ENCODE measurements around the gene ANKRD1.
A peak's percentile ranks its signal among the peaks of the same experiment; 100 is the strongest.

The ANKRD1 gene

DNA sequence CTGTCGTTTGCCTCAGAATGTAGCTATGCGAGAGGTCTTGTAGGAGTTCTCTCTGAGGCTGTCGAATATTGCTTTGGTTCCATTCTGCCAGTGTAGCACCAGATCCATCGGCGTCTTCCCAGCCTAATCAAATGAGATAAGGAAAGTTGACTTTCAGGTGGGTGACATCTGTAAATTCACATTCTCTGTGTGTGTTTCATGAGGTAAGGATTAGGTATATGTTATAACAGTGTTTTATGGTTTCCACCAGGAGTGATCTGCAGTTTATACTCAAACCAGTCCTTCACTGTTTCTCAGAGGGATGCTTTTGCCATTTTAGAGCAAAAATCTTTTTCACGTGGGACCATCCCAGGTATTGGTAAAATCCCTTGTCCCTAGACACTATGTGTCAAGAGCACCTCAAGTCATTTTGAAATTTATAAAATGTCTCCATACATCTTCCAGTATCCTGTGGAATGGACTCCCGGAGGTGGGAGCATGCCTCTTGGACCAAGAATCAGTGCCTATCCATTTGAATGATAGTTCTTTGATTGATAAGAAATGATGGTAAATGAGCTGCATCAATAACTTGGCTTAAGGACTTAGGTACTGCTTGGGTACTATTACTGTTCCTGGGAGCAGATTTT, 7.9 kb downstream of the ANKRD1 start:
- WGBS (ENCODE audit: extremely low coverage, insufficient coverage, low lambda C conversion rate), result no CpG with 5 or more reads among the region's 7 CpGs
- no peak overlapping the region for H2BK5ac ChIP-seq (ENCODE audit: low read length)
- no peak overlapping the region for H2AK5ac ChIP-seq (ENCODE audit: low read length)
- no peak overlapping the region for H3K23ac ChIP-seq (ENCODE audit: low read length)
- H3K9ac ChIP-seq (ENCODE audit: low read length), result no peak overlapping the region
- no peak overlapping the region for H2BK15ac ChIP-seq (replicated peaks; ENCODE audit: low read depth)
- H3K18ac ChIP-seq (ENCODE audit: low read length), result no peak overlapping the region
- no peak overlapping the region for H3K4ac ChIP-seq (ENCODE audit: low read depth, low read length)
- H3K4me2 ChIP-seq (ENCODE audit: low read length), result no peak overlapping the region
- no peak overlapping the region for H2BK120ac ChIP-seq (ENCODE audit: low read depth, low read length)
- H3K36me3 ChIP-seq (ENCODE audit: control insufficient read depth, insufficient read depth, low read length), result no peaks in the 10 kb centered on the region
- no peak overlapping the region for H3K27ac ChIP-seq (ENCODE audit: low read depth, low read length)
- H3K79me1 ChIP-seq (ENCODE audit: low read length), result no peaks in the 10 kb centered on the region
- no peak overlapping the region for H3K4me3 ChIP-seq (ENCODE audit: low read length)
- H3K56ac ChIP-seq (ENCODE audit: low read length), result no peak overlapping the region
- H3K4me1 ChIP-seq (ENCODE audit: control insufficient read depth, low read depth, low read length), result peaks cover 3% of the 10 kb centered on the region
- no peak overlapping the region for H4K8ac ChIP-seq (ENCODE audit: low read depth, low read length)
- peak; percentile 53 for DNase-seq
- H3K27me3 ChIP-seq (ENCODE audit: insufficient read depth, low read length, poor library complexity), result peaks cover 1% of the 10 kb centered on the region
- H3K79me2 ChIP-seq (ENCODE audit: control insufficient read depth, insufficient read depth, low read length), result no peaks in the 10 kb centered on the region
- no peak overlapping the region for H4K5ac ChIP-seq (ENCODE audit: low read length)

DNA sequence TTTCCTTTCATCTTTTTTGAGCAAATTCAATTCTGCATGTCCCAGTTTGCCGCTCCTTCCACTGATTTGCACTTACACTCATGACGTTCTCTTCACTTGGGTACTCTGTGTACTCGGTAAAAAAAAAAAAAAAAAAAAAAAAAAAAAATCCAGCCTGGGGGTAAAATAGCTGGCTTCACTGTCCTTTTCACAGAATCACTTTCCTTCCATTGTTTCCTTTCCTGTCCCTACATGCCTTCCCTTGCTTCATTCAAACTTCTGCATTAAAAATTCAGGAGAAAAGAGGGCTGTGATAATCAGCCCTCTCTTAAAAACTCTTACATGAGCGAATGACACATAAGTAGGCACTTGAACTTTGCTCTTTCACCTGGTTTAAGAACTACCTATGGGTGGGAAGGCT, 8.7 kb downstream of the ANKRD1 start:
- Histone ChIP-seq H3K79me2 (ENCODE audit: control insufficient read depth, insufficient read depth, low read length) (no peaks in the 10 kb centered on the region), H4K8ac (ENCODE audit: low read depth, low read length) (no peak overlapping the region), H3K27me3 (ENCODE audit: insufficient read depth, low read length, poor library complexity) (peaks cover 1% of the 10 kb centered on the region), H3K4me3 (ENCODE audit: low read length) (no peak overlapping the region), H3K4me2 (ENCODE audit: low read length) (no peak overlapping the region), H3K56ac (ENCODE audit: low read length) (no peak overlapping the region), H3K79me1 (ENCODE audit: low read length) (no peaks in the 10 kb centered on the region), H3K4ac (ENCODE audit: low read depth, low read length) (no peak overlapping the region), H3K36me3 (ENCODE audit: control insufficient read depth, insufficient read depth, low read length) (no peaks in the 10 kb centered on the region), H3K4me1 (ENCODE audit: control insufficient read depth, low read depth, low read length) (peaks cover 2% of the 10 kb centered on the region), H3K27ac (ENCODE audit: low read depth, low read length) (no peak overlapping the region), H2BK15ac (replicated peaks; ENCODE audit: low read depth) (no peak overlapping the region), H4K5ac (ENCODE audit: low read length) (no peak overlapping the region), H3K18ac (ENCODE audit: low read length) (no peak overlapping the region), H2AK5ac (ENCODE audit: low read length) (no peak overlapping the region), H3K9ac (ENCODE audit: low read length) (no peak overlapping the region), H2BK120ac (ENCODE audit: low read depth, low read length) (no peak overlapping the region), H2BK5ac (ENCODE audit: low read length) (no peak overlapping the region), H3K23ac (ENCODE audit: low read length) (no peak overlapping the region)
- WGBS (ENCODE audit: extremely low coverage, insufficient coverage, low lambda C conversion rate), result no CpG with 5 or more reads among the region's 4 CpGs
- DNase-seq, result peak; percentile 63

DNA sequence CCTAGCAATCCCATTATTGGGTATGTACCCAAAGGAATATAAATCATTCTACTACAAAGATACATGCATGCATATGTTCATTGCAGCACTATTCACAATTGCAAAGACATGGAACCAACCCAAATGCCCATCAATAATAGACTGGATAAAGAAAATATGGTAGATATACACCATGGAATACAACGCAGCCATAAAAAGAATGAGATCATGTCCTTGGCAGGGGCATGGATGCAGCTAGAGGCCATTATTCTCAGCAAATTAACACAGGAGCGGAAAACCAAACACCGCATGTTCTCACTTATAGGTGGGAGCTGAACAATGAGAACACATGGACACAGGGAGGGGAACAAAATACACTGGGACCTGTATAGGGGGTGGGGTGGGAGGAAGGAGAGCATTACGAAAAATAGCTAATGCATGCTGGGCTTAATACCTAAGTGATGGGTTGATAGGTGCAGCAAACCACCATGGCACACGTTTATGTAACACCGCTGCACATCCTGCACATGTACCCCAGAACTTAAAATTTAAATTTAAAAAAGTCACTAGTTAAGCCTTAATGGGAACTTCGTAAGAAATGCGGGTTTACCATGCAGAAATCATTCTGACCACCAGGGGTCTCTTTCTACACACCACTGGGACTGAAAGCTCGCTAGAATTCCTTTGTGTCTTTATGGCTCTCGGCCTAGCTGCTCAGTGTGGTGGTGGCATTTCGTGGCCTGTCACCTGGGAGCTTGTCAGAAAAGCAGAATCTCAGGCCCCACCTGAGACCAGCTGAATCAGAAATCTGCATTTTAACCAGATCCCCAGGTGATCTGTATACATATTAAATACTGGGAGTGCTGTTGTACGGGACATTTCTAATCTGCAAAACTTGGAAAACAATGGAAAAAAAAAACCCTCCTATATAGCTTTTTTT, 9.5 kb downstream of the ANKRD1 start:
- peak; percentile 95 for DNase-seq
- H3K56ac ChIP-seq (ENCODE audit: low read length), result no peak overlapping the region
- no peaks in the 10 kb centered on the region for H3K79me2 ChIP-seq (ENCODE audit: control insufficient read depth, insufficient read depth, low read length)
- H3K18ac ChIP-seq (ENCODE audit: low read length), result no peak overlapping the region
- H3K9ac ChIP-seq (ENCODE audit: low read length), result no peak overlapping the region
- H2BK120ac ChIP-seq (ENCODE audit: low read depth, low read length), result no peak overlapping the region
- no CpG with 5 or more reads among the region's 12 CpGs for WGBS (ENCODE audit: extremely low coverage, insufficient coverage, low lambda C conversion rate)
- no peak overlapping the region for H4K5ac ChIP-seq (ENCODE audit: low read length)
- H3K27me3 ChIP-seq (ENCODE audit: insufficient read depth, low read length, poor library complexity), result peaks cover under 1% of the 10 kb centered on the region
- H3K27ac ChIP-seq (ENCODE audit: low read depth, low read length), result no peak overlapping the region
- no peak overlapping the region for H3K4me3 ChIP-seq (ENCODE audit: low read length)
- H3K4me1 ChIP-seq (ENCODE audit: control insufficient read depth, low read depth, low read length), result no peaks in the 10 kb centered on the region
- no peaks in the 10 kb centered on the region for H3K79me1 ChIP-seq (ENCODE audit: low read length)
- no peak overlapping the region for H4K8ac ChIP-seq (ENCODE audit: low read depth, low read length)
- no peak overlapping the region for H2BK5ac ChIP-seq (ENCODE audit: low read length)
- no peak overlapping the region for H3K4ac ChIP-seq (ENCODE audit: low read depth, low read length)
- H2AK5ac ChIP-seq (ENCODE audit: low read length), result no peak overlapping the region
- H3K4me2 ChIP-seq (ENCODE audit: low read length), result no peak overlapping the region
- H2BK15ac ChIP-seq (replicated peaks; ENCODE audit: low read depth), result no peak overlapping the region
- no peaks in the 10 kb centered on the region for H3K36me3 ChIP-seq (ENCODE audit: control insufficient read depth, insufficient read depth, low read length)
- H3K23ac ChIP-seq (ENCODE audit: low read length), result no peak overlapping the region

DNA sequence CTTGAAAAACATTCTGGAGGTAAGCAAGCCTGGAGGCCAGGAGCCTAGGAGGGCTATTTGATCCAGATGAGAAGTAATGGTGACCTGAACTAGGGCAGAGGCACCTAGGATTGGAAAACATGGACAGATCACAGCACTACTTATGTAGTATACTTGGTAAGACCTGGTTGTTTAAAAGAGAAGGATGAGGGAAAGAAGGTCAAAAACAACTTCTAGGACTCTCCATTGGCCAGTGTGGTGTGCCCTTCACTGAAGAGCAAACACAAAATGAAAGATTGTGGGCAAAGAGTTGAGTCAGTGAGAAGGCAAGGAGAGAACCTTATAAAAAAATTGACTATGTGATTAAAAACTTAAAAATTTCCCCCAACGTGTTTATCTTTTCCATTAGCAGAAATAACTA, 14.3 kb downstream of the ANKRD1 start:
- no peak overlapping the region for H3K9ac ChIP-seq (ENCODE audit: low read length)
- no peak overlapping the region for H2BK15ac ChIP-seq (replicated peaks; ENCODE audit: low read depth)
- WGBS (ENCODE audit: extremely low coverage, insufficient coverage, low lambda C conversion rate), result no CpG with 5 or more reads among the region's 1 CpG
- no peak overlapping the region for H3K4ac ChIP-seq (ENCODE audit: low read depth, low read length)
- no peak overlapping the region for H2BK120ac ChIP-seq (ENCODE audit: low read depth, low read length)
- no peak for DNase-seq
- H3K4me2 ChIP-seq (ENCODE audit: low read length), result no peak overlapping the region
- no peaks in the 10 kb centered on the region for H3K27me3 ChIP-seq (ENCODE audit: insufficient read depth, low read length, poor library complexity)
- no peak overlapping the region for H3K56ac ChIP-seq (ENCODE audit: low read length)
- no peak overlapping the region for H3K18ac ChIP-seq (ENCODE audit: low read length)
- no peak overlapping the region for H3K23ac ChIP-seq (ENCODE audit: low read length)
- H3K79me2 ChIP-seq (ENCODE audit: control insufficient read depth, insufficient read depth, low read length), result no peaks in the 10 kb centered on the region
- H4K8ac ChIP-seq (ENCODE audit: low read depth, low read length), result no peak overlapping the region
- H3K36me3 ChIP-seq (ENCODE audit: control insufficient read depth, insufficient read depth, low read length), result no peaks in the 10 kb centered on the region
- H3K4me1 ChIP-seq (ENCODE audit: control insufficient read depth, low read depth, low read length), result no peaks in the 10 kb centered on the region
- no peak overlapping the region for H3K4me3 ChIP-seq (ENCODE audit: low read length)
- H3K27ac ChIP-seq (ENCODE audit: low read depth, low read length), result no peak overlapping the region
- no peak overlapping the region for H2BK5ac ChIP-seq (ENCODE audit: low read length)
- H2AK5ac ChIP-seq (ENCODE audit: low read length), result no peak overlapping the region
- no peak overlapping the region for H4K5ac ChIP-seq (ENCODE audit: low read length)
- H3K79me1 ChIP-seq (ENCODE audit: low read length), result no peaks in the 10 kb centered on the region

DNA sequence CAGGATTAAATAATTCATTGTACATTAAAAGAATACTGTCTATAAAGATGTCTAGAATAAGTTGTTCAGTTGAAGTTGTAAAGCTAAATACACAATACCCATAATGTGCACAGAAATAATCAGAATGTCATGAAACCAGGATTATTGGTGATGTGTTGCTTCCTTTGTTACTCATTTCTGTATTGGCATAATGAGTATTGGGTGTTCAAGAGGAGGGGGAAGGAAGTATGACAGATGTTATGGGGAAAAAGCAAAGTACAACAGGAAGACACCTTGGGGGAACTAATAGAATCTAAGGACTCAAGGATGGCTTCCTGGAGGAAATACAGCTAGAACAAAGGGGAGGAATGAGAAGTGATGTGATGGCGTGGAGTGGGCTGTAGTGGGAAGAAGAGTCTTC, 15.0 kb downstream of the ANKRD1 start:
- no CpG with 5 or more reads among the region's 1 CpG for WGBS (ENCODE audit: extremely low coverage, insufficient coverage, low lambda C conversion rate)
- DNase-seq, result no peak
- no peak overlapping the region for H4K8ac ChIP-seq (ENCODE audit: low read depth, low read length)
- no peak overlapping the region for H4K5ac ChIP-seq (ENCODE audit: low read length)
- no peak overlapping the region for H3K23ac ChIP-seq (ENCODE audit: low read length)
- no peaks in the 10 kb centered on the region for H3K36me3 ChIP-seq (ENCODE audit: control insufficient read depth, insufficient read depth, low read length)
- no peak overlapping the region for H2AK5ac ChIP-seq (ENCODE audit: low read length)
- no peak overlapping the region for H3K9ac ChIP-seq (ENCODE audit: low read length)
- no peaks in the 10 kb centered on the region for H3K4me1 ChIP-seq (ENCODE audit: control insufficient read depth, low read depth, low read length)
- no peak overlapping the region for H3K4me2 ChIP-seq (ENCODE audit: low read length)
- H3K79me2 ChIP-seq (ENCODE audit: control insufficient read depth, insufficient read depth, low read length), result no peaks in the 10 kb centered on the region
- no peaks in the 10 kb centered on the region for H3K79me1 ChIP-seq (ENCODE audit: low read length)
- H3K27me3 ChIP-seq (ENCODE audit: insufficient read depth, low read length, poor library complexity), result no peaks in the 10 kb centered on the region
- H3K4ac ChIP-seq (ENCODE audit: low read depth, low read length), result no peak overlapping the region
- no peak overlapping the region for H2BK15ac ChIP-seq (replicated peaks; ENCODE audit: low read depth)
- H2BK5ac ChIP-seq (ENCODE audit: low read length), result no peak overlapping the region
- H2BK120ac ChIP-seq (ENCODE audit: low read depth, low read length), result no peak overlapping the region
- H3K27ac ChIP-seq (ENCODE audit: low read depth, low read length), result no peak overlapping the region
- H3K4me3 ChIP-seq (ENCODE audit: low read length), result no peak overlapping the region
- H3K56ac ChIP-seq (ENCODE audit: low read length), result no peak overlapping the region
- H3K18ac ChIP-seq (ENCODE audit: low read length), result no peak overlapping the region
